GM18909 (cell line): Measurements from ENCODE around the gene IKZF3.
"Not testable (repeated sequence)": the region's sequence is repeated elsewhere in the genome, so short reads cannot be mapped to it uniquely, and the experiment has no call there.

Experiments
- ATAC-seq: cut with Tn5 transposase; IDR thresholded peaks from one replicate; pipeline ENCODE4 v1.9.1; 2021; ENCODE audit warnings: mild to moderate bottlenecking; ENCODE audit not compliant: unreplicated experiment, poor library complexity

The IKZF3 gene

DNA sequence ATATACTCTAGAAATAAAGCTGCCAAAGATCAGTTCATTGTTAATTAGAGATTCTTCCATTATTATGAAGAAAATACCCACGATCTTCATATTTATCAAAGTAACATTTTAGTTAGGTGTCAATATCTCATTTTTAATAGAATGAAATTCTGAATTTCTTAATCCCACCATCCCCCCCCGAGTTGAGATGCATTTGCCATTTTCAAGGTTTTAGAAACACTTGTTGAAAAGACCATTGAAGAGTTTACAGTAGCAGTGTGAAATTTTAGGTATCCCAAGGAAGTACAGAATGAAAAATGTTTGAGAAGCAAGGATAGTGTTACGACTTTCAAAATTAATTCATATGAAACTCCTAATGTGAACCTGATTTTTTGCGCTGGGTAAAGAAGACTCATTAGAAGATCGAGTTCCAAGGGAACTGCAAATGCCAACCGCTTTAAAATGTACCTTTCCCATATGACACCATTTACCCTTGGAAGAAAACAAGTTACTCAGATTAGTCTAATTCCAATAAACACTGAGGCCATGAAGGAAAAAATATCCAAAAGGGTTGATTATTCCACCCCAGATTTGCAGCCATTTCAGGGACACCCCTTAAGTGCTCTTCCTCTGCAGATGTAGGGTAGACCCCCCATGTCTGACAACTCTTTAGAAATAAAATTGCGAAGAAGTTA lies 731 bp downstream of the IKZF3 start:
- no peak for ATAC-seq

DNA sequence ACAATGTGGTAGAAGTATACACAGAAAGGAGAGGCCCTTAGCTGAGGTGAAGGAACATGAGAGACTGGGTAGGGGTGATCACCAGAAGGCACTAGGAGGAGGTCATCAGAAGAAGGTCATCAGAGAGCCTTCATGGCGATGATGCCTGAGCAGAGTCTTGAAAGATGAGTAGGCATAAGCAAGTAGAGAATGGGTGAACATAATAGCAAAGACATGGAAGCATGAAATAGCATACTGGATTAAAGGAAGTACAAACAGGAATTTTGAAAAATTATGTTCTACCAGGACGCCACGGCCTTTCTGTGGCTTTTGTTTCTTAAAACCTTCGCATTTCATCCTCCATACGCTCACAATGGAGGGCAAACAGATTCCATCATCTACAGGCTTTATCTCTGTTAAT lies 2.9 kb downstream of the IKZF3 start:
- ATAC-seq, result no peak

DNA sequence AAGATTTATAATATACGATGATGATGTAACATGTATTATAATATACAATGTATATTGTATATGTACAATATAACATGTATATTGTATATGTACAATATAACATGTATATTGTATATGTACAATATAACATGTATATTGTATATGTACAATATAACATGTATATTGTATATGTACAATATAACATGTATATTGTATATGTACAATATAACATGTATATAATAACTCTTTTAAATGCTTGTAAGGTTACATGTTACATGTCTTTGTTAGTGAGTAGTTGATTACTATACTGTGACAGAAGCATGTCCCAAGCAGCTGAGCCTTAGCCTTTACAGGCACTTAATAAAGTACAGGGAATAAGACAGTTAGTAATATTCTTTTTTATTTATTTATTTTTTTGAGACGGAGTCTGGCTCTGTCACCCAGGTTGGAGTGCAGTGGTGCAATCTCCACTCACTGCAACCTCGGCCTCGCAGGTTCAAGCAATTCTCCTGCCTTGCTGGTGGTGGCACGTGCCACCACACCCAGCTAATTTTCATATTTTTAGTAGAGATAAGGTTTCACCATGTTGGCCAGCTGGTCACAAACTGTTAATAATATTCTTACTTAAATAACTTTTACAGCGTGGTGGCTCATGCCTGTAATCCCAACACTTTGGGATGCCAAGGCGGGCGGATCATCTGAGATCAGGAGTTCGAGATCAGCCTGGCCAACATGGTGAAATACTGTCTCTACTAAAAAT lies 8.0 kb downstream of the IKZF3 start:
- not testable (repeated sequence) for ATAC-seq

DNA sequence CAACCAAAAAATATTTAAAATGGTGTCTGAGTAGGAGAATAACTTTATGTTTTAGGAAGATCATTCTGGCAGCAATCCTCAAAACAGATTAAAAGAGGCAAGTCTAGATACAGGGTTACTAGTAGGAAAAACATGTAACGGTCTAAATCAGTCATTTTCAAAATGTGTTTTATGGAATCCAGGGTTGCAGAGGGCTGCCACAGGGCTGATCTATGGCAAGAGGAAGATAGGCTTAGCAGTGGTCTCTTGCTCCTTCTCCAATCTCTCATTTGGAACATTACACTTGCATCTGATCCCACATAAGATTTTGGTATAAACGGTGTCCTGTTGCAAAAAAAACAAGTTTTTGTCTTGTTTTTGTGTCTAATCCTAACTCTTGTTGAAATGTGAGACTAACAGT lies 9.2 kb downstream of the IKZF3 start:
- no peak for ATAC-seq

DNA sequence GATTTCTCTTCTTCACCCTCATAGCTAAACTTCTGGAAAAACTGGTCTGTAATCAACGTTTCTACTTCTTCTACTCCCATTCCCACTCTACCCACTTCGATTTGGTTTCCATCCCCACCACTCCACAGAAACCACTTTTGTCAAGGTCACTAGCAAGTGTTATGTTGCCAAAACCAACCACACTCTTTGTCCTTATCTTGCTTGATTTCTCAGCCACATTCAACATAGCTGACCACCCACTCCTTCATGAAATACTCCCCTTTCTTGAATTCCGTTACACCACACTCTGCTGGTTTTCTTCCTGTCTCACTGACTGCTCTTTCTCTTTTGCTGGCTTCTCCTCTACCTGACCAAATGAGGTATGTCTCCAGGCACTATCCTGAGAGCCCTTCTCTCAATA lies 11.9 kb downstream of the IKZF3 start:
- ATAC-seq, result no peak

DNA sequence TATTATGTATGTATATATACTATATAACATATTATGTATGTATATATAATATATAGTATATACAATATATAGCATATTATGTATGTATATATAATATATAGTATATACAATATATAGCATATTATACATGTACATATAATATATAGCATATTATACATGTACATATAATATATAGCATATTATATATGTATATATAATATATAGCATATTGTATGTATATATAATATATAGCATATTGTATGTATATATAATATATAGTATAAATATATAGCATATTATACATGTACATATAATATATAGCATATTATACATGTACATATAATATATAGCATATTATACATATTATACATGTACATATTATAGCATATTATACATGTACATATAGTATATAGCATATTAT lies 13.9 kb downstream of the IKZF3 start:
- ATAC-seq, result not testable (repeated sequence)

DNA sequence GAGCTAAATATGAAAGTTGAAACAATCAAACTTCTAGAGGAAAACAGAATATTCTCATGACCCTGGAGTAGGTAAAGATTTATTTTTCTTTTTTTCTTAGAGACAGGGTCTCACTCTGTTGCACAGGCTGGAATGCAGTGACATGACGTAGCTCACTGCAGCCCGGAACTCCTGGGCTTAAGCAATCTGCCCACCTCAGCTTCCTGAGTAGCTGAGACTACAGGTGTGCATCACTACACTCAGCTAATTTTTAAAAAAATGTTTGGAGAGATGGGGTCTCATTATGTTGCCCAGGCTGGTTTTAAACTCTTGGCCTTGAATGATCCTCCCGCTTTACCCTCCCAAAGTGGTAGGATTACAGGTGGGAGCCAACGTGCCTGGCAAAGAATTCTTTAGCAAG lies 15.5 kb downstream of the IKZF3 start:
- ATAC-seq, result no peak

DNA sequence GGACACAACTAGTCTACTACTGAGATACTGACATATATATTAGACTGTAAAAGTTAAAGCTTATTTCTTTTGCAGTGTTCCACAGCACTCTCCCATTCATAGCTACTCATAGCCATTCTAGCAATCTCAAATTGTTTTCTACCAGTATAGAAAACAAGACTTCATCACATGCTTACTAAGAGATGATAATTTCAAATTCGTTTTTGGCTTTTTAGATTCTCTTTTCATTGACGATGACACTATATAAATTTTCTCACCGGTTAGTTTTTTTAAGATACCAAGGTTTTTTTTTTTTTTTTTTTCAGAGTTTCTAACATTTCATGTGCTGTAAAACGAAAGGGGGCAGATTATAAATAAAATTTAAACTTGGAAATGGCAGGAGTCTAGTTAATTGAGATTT lies 17.9 kb downstream of the IKZF3 start:
- no peak for ATAC-seq

DNA sequence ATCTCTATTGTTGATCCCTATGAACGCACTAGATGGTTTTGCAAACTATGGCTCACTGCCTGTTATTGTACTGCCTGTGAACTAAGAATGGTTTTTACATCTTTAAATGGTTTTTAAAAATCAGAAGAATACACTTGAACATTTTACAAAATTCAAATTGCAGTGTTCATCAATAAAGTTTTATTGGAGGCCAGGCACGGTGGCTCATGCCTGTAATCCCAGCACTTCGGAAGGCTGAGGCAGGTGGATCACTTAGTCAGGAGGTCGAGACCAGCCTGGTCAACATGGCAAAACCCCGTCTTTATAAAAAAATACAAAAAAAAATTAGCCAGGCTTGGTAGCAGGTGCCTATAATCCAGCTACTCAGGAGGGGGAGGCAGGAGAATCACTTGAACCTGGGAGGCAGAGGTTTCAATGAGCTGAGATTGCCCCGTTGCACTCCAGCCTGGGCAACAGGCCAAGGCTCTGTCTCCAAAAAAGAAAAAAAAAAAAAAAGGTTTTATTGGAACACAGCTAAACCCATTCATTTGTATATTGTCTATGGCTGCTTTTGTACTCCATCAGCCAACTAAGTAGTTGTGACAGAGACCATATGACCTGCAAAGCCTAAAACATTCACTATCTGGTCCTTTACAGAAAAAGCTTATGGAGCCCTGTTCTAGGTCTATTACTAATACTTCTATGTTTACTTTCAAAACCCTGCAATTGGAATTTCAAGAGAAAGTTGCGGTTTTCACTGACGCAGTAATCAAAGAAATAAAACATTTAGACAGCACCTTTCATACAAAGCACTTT lies 18.9 kb downstream of the IKZF3 start:
- no peak for ATAC-seq

DNA sequence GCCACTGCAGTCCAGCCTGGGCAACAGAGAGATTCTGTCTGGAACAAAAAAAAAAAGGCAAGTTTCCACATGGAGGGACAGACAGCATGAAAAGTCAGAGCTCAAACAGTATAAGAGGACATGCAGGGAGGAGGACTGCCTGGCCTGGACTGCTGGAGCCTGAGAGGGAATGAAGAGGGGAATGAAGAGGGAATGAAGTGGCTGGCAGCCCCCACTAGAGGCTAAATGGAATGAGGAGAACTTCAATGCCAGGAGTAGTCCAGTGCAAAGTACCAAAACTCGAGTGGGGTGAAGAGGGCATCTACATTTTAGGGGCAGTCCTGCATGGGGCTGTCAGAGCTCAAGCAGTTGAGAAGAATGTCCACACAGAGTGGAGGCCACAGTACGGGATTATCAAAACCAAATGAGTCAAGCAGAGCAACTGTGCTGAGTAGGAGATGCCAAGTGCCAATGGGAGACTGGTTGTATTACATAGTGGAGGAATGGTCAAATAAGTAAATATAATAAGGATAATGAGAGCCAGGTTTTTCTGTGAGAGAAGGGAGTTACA lies 22.9 kb downstream of the IKZF3 start:
- no peak for ATAC-seq

DNA sequence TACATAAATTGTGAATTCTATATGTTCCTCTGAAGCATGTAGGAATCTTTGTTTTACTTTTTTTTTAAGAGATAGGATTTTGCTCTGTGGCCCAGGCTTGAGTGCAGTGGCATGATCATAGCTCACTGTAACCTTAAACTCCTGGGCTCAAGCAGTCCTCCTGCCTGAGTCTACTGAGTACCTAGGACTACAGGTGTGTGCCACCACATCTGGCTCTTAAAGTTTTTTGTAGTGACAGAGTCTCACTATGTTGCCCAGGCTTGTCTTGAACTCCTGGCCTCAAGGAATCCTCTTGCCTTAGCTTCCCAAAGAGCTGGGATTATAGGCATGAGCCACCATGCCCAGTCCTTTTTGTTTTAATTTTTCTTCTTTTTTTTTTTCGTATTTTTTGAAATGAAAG lies 25.3 kb downstream of the IKZF3 start:
- ATAC-seq, result no peak

DNA sequence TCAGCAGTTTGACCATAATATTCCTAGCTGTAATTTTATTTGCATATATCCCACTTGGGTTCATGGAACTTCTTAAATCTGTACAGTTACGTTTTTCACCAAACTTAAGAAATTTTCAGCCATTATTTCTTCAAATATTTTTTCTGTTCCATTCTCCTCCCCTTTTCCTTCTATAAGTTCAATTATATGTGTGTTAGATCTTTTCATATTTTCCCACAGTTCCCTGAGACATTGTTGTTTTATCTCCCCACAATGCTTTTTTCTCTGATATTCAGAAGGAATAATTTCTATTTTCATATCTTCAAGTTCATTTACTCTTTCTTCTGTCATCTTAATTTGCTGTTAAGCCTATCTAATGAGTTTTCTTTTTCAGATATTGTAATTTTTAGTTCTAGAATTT lies 26.1 kb downstream of the IKZF3 start:
- ATAC-seq, result no peak

DNA sequence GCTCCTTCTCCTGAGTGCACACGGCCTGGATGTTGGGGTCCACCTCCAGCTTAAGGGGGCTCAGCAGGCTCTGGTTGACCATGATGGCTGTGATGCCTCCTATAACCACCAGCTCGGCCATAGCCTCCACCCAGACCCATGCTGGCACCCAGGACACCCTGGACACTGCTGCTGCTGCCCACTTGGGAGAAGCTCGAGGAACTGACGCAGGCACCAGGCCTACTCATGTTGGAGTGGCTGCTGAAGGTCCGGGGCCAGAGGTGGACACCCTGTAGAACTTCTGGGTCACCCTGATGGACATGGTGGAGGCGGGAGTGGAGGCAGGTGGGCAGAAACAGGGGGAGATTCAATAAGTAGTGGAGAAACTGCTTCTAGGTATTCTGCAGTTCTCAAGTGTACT lies 28.0 kb downstream of the IKZF3 start:
- no peak for ATAC-seq

DNA sequence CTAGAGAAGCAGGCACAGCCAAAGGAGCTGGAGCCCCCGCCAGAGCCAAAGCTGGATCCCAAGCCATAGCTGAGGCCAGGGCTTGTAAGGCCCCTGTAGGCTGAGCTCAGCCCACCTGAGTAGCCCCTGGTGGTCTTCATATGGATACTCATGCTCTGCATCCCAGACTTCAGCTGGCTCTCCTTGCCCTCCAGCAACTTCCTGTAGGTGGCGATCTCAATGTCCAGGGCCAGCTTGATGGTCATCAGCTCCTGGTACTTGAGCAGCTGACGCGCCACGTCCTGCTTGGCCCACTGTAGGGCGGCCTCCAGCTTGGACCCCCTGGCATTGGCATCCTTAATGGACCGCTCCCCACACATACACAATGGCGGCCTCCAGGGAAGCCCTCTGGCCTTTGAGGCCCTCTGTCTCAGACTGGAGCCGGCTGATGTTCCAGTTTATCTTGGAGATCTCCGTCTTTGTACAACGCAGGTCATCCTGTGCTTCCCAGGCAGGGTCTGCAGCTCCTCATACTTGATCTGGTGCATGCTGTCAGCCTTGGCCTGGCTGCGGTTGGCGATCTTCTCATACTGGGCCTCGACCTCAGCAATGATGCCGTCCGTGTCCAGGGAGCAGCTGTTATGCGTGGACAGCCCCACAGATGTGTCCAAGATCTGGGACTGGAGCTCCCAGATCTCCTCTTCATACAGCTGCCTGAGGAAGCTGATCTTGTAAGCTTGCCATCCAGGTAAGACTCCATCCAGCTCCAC lies 28.9 kb downstream of the IKZF3 start:
- no peak for ATAC-seq

DNA sequence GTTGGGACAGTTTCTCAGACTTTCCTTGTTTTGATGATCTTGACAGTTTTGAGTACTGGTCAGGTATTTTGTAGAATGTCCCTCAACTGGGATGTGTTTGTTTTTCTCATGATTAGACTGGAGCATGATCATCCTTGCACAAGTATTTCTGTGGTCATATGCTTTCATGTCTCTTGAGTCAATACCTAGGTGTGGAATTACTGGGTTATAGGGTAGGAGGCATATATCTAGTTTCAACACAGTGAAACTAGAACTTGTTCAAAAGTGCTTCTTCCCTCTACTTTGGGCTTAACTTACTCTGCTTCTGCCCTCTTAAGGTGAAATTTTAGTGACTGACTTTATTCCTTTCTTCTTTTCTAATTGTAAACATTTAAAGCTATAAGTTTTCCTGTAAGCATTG lies 30.1 kb downstream of the IKZF3 start:
- ATAC-seq, result no peak

DNA sequence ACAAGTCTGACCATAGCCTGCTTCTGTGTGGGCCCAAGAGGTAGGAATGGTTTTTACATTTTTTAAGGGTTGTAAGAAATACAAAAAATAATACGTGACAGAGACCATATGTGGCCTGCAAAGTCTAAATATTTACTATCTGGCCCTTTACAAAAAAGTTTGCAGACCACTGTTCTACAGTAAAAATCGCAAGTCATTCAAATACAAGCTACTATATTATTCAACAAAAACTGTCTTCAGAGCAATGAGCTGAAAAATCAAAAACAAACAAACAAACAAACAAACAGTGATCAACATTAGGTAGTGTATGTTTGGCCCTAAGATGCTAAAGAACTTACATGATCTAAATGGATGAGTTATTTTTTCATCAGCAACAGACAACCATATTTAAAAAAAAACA lies 32.5 kb downstream of the IKZF3 start:
- no peak for ATAC-seq

DNA sequence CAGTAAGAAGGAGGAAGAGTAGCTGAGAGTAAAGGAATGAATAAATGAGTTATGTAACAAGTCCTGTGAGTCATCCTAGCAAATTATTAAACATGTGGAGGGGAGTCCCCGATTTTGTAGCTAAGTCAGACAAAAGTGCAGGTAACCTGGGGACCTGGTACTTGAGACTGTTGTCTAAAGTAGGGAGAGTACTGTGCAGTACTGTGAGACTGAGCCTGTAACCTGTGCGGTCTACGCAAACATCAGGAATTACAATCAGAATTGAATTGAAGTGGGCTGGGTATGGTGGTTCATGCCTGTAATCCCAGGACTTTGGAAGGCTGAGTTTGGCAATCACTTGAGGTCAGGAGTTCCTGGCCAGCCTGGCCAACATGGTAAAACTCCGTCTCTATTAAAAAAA lies 35.7 kb downstream of the IKZF3 start:
- ATAC-seq, result no peak

DNA sequence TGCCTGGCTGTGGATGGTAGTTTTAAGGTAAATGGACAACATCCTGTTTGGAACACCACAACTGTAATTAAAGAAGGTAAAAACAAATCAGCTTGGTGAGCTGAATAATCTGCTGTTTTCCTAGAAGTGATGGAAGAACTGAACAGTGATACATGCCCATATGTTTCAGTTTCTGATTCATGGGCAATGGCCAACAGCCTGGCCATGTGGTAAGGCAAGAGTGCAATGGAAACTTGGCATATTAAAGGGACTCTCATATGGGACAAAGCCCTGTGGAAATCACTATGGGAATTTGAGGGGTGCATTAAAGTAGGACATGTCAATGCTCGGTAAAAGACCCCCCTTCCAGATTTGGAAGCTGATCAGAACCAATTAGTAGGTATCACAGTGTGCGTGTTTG lies 37.8 kb downstream of the IKZF3 start:
- ATAC-seq, result no peak

DNA sequence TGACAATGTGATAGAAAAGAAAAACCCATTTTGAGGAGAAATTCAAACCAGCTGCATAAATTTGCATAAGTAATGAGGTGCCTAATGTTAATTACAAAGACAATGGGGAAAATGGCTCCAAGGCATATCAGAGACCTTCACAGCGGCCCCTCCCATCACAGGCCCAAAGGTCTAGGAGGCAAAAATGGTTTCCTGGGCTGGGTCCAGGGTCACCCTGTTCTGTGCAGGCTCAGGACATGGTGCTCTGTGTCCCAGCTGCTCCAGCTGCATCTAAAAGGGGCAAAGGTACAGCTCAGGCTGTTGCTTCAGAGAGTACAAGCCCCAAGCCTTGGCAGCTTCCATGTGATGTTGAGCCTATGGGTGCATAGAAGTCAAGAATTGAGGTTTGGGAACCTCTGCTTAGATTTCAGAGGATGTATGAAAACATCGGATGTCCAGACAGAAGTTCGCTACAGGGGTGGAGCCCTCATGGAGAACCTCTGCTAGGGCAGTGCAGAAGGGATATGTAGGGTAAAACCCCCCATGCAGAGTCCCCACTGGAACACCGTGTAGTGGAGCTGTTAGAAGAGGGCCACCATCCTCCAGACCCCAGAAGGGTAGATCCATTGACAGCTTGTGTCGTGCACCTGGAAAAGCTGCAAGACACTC lies 40.6 kb downstream of the IKZF3 start:
- no peak for ATAC-seq

DNA sequence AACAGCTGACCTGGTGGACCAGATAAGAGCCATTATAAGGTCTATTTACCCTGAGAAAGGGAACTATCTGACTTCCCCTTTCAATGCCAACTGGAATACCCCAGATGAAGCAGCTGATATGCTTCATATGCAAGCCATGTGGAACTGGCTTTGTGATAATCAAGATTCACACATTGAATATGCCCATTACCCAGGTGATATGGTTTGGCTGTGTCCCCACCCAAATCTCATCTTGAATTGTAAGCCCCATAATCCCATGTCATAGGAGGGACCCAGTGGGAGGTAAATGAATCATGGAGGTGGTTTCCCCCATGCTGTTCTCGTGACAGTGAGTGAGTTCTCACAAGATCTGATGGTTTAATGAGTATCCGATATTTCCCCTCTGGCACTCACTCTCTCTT lies 42.1 kb downstream of the IKZF3 start:
- ATAC-seq, result no peak
